WTC11 (cell line): Measurements from ENCODE around the gene DAP3.

ENCODE experiments used
- CTCF ChIP-seq: fragments of 200-600 bp; IDR thresholded peaks from 2 replicates; pipeline ENCODE4 v1.8.0; 2022; ENCODE audit warnings: antibody characterized with exemption
- ELF4 ChIP-seq: sonication (generic); formaldehyde crosslinking; IDR thresholded peaks from 2 replicates; pipeline ENCODE4 v1.8.1; 2022; ENCODE audit warnings: low read depth, mild to moderate bottlenecking, moderate library complexity, missing genetic modification reagents
- ETV6 ChIP-seq: sonication (generic); formaldehyde crosslinking; IDR thresholded peaks from 2 replicates; pipeline ENCODE4 v1.8.1; 2022; ENCODE audit warnings: mild to moderate bottlenecking, missing genetic modification reagents
- FOXP4 ChIP-seq: sonication (generic); formaldehyde crosslinking; IDR thresholded peaks from 2 replicates; pipeline ENCODE4 v1.8.0; 2022; ENCODE audit warnings: mild to moderate bottlenecking, missing genetic modification reagents
- GRHL2 ChIP-seq: fragments of 250-450 bp; sonication (Bioruptor Pico); IDR thresholded peaks from 2 replicates; pipeline ENCODE4 v1.8.0; 2022; ENCODE audit warnings: mild to moderate bottlenecking, moderate library complexity; ENCODE audit not compliant: insufficient replicate concordance, severe bottlenecking
- IRF1 ChIP-seq: sonication (generic); formaldehyde crosslinking; IDR thresholded peaks from 2 replicates; pipeline ENCODE4 v1.8.0; 2023; ENCODE audit warnings: missing genetic modification reagents
- KAT7 ChIP-seq: sonication (generic); formaldehyde crosslinking; IDR thresholded peaks from 2 replicates; pipeline ENCODE4 v1.8.1; 2023; ENCODE audit warnings: missing genetic modification reagents, mild to moderate bottlenecking, borderline replicate concordance
- SMAD3 ChIP-seq: sonication (generic); formaldehyde crosslinking; IDR thresholded peaks from 2 replicates; pipeline ENCODE4 v1.8.0; 2022; ENCODE audit warnings: missing genetic modification reagents, mild to moderate bottlenecking, borderline replicate concordance
- STAT6 ChIP-seq: sonication (generic); formaldehyde crosslinking; conservative IDR thresholded peaks from 2 replicates; pipeline ENCODE4 v1.8.1; 2023; ENCODE audit warnings: mild to moderate bottlenecking, low read depth, missing genetic modification reagents, moderate library complexity
- TP53 ChIP-seq: sonication (generic); formaldehyde crosslinking; IDR thresholded peaks from 2 replicates; pipeline ENCODE4 v1.8.1; 2023; ENCODE audit warnings: mild to moderate bottlenecking, missing genetic modification reagents
- USF1 ChIP-seq: sonication (generic); formaldehyde crosslinking; IDR thresholded peaks from 2 replicates; pipeline ENCODE4 v1.8.0; 2022; ENCODE audit warnings: mild to moderate bottlenecking, missing genetic modification reagents
- ZBTB43 ChIP-seq: sonication (generic); formaldehyde crosslinking; IDR thresholded peaks from 2 replicates; pipeline ENCODE4 v1.8.1; 2023; ENCODE audit warnings: mild to moderate bottlenecking, missing genetic modification reagents
- ZNF416 ChIP-seq: fragments of 250-450 bp; sonication (Bioruptor Pico); IDR thresholded peaks from 2 replicates; pipeline ENCODE4 v1.9.0; 2021; ENCODE audit warnings: mild to moderate bottlenecking, inconsistent platforms

DNA sequence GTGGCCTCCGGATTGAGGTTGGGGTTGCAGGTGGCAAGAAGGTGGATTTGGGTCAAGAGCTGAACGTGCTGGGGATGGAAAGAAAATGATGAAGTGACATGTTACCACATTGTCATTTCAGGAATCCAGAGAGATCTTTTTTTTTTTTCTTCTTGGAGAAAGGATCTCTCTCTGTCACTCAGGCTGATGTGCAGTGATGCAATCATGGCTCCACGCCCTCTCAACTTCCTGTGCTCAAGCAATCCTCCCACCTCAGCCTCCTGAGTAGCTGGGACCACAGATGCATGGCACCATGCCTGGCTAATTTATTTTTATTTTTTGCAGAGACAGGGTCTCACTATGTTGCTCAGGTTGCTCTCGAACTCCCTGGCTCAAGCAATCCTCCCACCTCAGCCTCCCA lies 87.5 kb downstream of the DAP3 start:
- TF ChIP-seq GRHL2 (CRISPR knock-in tag) = no peak
- no peak for TF ChIP-seq ZBTB43
- no peak for TF ChIP-seq KAT7
- TF ChIP-seq ELF4 (CRISPR knock-in tag) = no peak
- no peak for TF ChIP-seq STAT6
- no peak for TF ChIP-seq CTCF
- TF ChIP-seq ZNF416 (CRISPR knock-in tag) = no peak
- no peak for TF ChIP-seq FOXP4 (CRISPR knock-in tag)
- no peak for TF ChIP-seq USF1 (CRISPR knock-in tag)
- no peak for TF ChIP-seq SMAD3 (CRISPR knock-in tag)
- TF ChIP-seq IRF1 (CRISPR knock-in tag) = no peak
- TF ChIP-seq TP53 (CRISPR knock-in tag) = no peak
- no peak for TF ChIP-seq ETV6 (CRISPR knock-in tag)
